HepG2 (cell line): ENCODE results near the gene GTF2H3. TPM values are rescaled to one million over a fixed set of nuclear protein-coding genes. Genes with fewer than 3 reads are reported as not detected.

Source experiments
- ATM ChIP-seq: fragments of 450-650 bp; IDR thresholded peaks from 2 replicates; pipeline ENCODE4 v1.7.1; 2017; ENCODE audit warnings: mild to moderate bottlenecking, borderline replicate concordance
- ELF1 ChIP-seq: sonication (generic); formaldehyde crosslinking; IDR thresholded peaks from 2 replicates; pipeline ENCODE4 v1.4.0; 2020; ENCODE audit warnings: missing genetic modification reagents
- ETS1 ChIP-seq: sonication (generic); formaldehyde crosslinking; IDR thresholded peaks from 2 replicates; pipeline ENCODE4 v1.4.0; 2020; ENCODE audit warnings: missing genetic modification reagents
- IKZF5 ChIP-seq: IDR thresholded peaks from 2 replicates; pipeline ENCODE4 v1.6.1; 2018; ENCODE audit warnings: missing genetic modification reagents, mild to moderate bottlenecking, missing compliant biosample characterization
- JUN ChIP-seq: sonication (generic); formaldehyde crosslinking; IDR thresholded peaks from 2 replicates; pipeline ENCODE4 v1.4.0; 2020; ENCODE audit warnings: mild to moderate bottlenecking, missing genetic modification reagents
- KLF13 ChIP-seq: sonication (generic); formaldehyde crosslinking; IDR thresholded peaks from 2 replicates; pipeline ENCODE4 v1.4.0; 2020; ENCODE audit warnings: mild to moderate bottlenecking, missing genetic modification reagents
- KMT2B ChIP-seq: IDR thresholded peaks from 2 replicates; pipeline ENCODE4 v1.6.1; 2016; ENCODE audit warnings: missing genetic modification reagents, missing compliant biosample characterization
- MED13 ChIP-seq: sonication (generic); formaldehyde crosslinking; IDR thresholded peaks from 2 replicates; pipeline ENCODE4 v1.5.0; 2020; ENCODE audit warnings: missing genetic modification reagents
- NFKB2 ChIP-seq: sonication (generic); formaldehyde crosslinking; IDR thresholded peaks from 2 replicates; pipeline ENCODE4 v1.4.0; 2020; ENCODE audit warnings: missing genetic modification reagents, borderline replicate concordance
- NR1H2 ChIP-seq: sonication (generic); formaldehyde crosslinking; IDR thresholded peaks from 2 replicates; pipeline ENCODE4 v1.8.1; 2022; ENCODE audit warnings: low read depth, missing genetic modification reagents, borderline replicate concordance
- PRDM4 ChIP-seq: sonication (generic); formaldehyde crosslinking; IDR thresholded peaks from 2 replicates; pipeline ENCODE4 v1.9.0; 2021; ENCODE audit warnings: missing genetic modification reagents, borderline replicate concordance
- TBX3 ChIP-seq: fragments of 450-650 bp; IDR thresholded peaks from 2 replicates; pipeline ENCODE4 v1.6.1; 2017; ENCODE audit warnings: antibody characterized with exemption, mild to moderate bottlenecking, inconsistent platforms, borderline replicate concordance
- TEAD3 ChIP-seq: optimal IDR thresholded peaks from 2 replicates; pipeline ENCODE3; 2016; ENCODE audit warnings: borderline replicate concordance
- ZNF17 ChIP-seq: sonication (generic); formaldehyde crosslinking; IDR thresholded peaks from 2 replicates; pipeline ENCODE4 v1.5.0; 2020; ENCODE audit warnings: mild to moderate bottlenecking, missing genetic modification reagents
- ZNF549 ChIP-seq: sonication (generic); formaldehyde crosslinking; IDR thresholded peaks from 2 replicates; pipeline ENCODE4 v1.5.0; 2020; ENCODE audit warnings: missing genetic modification reagents
- ZNF576 ChIP-seq: sonication (generic); formaldehyde crosslinking; IDR thresholded peaks from 2 replicates; pipeline ENCODE4 v1.4.0; 2020; ENCODE audit warnings: mild to moderate bottlenecking, missing genetic modification reagents
- ZNF619 ChIP-seq: sonication (generic); formaldehyde crosslinking; IDR thresholded peaks from 2 replicates; pipeline ENCODE4 v1.4.0; 2020; ENCODE audit warnings: mild to moderate bottlenecking, missing genetic modification reagents
- ZNF713 ChIP-seq: sonication (generic); formaldehyde crosslinking; IDR thresholded peaks from 2 replicates; pipeline ENCODE4 v1.4.0; 2020; ENCODE audit warnings: mild to moderate bottlenecking, missing genetic modification reagents
- ZNF800 ChIP-seq: sonication (generic); formaldehyde crosslinking; IDR thresholded peaks from 2 replicates; pipeline ENCODE4 v1.4.0; 2020; ENCODE audit warnings: missing genetic modification reagents
- ZNF883 ChIP-seq: sonication (generic); formaldehyde crosslinking; IDR thresholded peaks from 2 replicates; pipeline ENCODE4 v1.5.1; 2020; ENCODE audit warnings: mild to moderate bottlenecking, missing genetic modification reagents; ENCODE audit errors: not compliant biosample characterization
- polyA plus RNA-seq, 8 experiments: library from polyadenylated mRNA; depleted of rRNA in 3 of 8; stranded (reverse) in 7 of 8; unstranded in 1 of 8; fragments of >200 nt; fragmentation: Illumina TruSeq in 4 of 8; extraction: Trizol in 4 of 8; gene quantifications; 2 replicates each; pipeline versions ENCODE4 v1.2.1 to v1.2.3, GENCODE V29; 2011 to 2016; ENCODE audit warnings: low read depth in 4 of 8, missing spikeins in 1 of 8, mixed read lengths in 1 of 8; ENCODE audit not compliant: insufficient read depth in 1 of 8
- total RNA-seq, 5 experiments: library from RNA; depleted of rRNA; stranded (reverse); fragments of >200 nt; fragmentation: Illumina TruSeq; extraction: Trizol; gene quantifications; 2 replicates each; pipeline ENCODE4 v1.2.3, GENCODE V29; 2016; ENCODE audit warnings: low read depth in 1 of 5

GTF2H3 gene
- total and polyA plus RNA-seq, 2 of the 13 experiments (the other 11 are each of a cell fraction or from before 2014, with no cell fraction given) = 35.8 to 58.8 TPM

- TF ChIP-seq MED13 (CRISPR knock-in tag) (peak; percentile 80; the same call in 1 of the 2 replicates), PRDM4 (CRISPR knock-in tag) (no peak), TBX3 (0 out of 2 replicates have a peak, but pooled peaks have one; percentile 52), ATM (no peak), NR1H2 (CRISPR knock-in tag) (no peak), ZNF17 (CRISPR knock-in tag) (no peak), KMT2B (CRISPR knock-in tag) (peak; percentile 99), KLF13 (CRISPR knock-in tag) (0 out of 2 replicates have a peak, but pooled peaks have one; percentile 22), IKZF5 (peak; percentile 95), TEAD3 (CRISPR knock-in tag) (peak; percentile 71), NFKB2 (CRISPR knock-in tag) (peak; percentile 88; the same call in 1 of the 2 replicates), ZNF619 (CRISPR knock-in tag) (peak; percentile 97), JUN (CRISPR knock-in tag) (peak; percentile 58; the same call in 1 of the 2 replicates), ZNF549 (CRISPR knock-in tag) (no peak), ELF1 (CRISPR knock-in tag) (peak; percentile 99), ETS1 (0 out of 2 replicates have a peak, but pooled peaks have one; percentile 33), ZNF576 (CRISPR knock-in tag) (0 out of 2 replicates have a peak, but pooled peaks have one; percentile 81), ZNF713 (CRISPR knock-in tag) (no peak; the same call in 1 of the 2 replicates), ZNF800 (CRISPR knock-in tag) (peak; percentile 90), ZNF883 (CRISPR knock-in tag) (no peak)
These were observed at the start of gene GTF2H3, which contains the start of gene EIF2B1 (continued) for GRCh38 chr12:123633379-123634141.
